HepG2 (cell line): ENCODE measurements around the gene STEAP1B. TPM values are rescaled to one million over a fixed set of nuclear protein-coding genes. Genes with fewer than 3 reads are reported as not detected.

Source experiments
- FLYWCH1 ChIP-seq: sonication (generic); formaldehyde crosslinking; IDR thresholded peaks from 2 replicates; pipeline ENCODE4 v1.8.1; 2023; ENCODE audit warnings: mild to moderate bottlenecking, missing genetic modification reagents
- NFATC3 ChIP-seq: sonication (generic); formaldehyde crosslinking; IDR thresholded peaks from 2 replicates; pipeline ENCODE4 v1.5.1; 2020; ENCODE audit warnings: mild to moderate bottlenecking, missing genetic modification reagents
- NKX3-1 ChIP-seq: sonication (generic); formaldehyde crosslinking; IDR thresholded peaks from 2 replicates; pipeline ENCODE4 v1.5.0; 2020; ENCODE audit warnings: missing genetic modification reagents
- RFX3 ChIP-seq: IDR thresholded peaks from 2 replicates; pipeline ENCODE4 v1.6.1; 2016; ENCODE audit warnings: missing biosample characterization, missing genetic modification reagents
- SOX6 ChIP-seq, 2 experiments: fragments of 450-650 bp in 1 of 2; sonication (generic) in 1 of 2; formaldehyde crosslinking in 1 of 2; IDR thresholded peaks; 2 replicates each; pipeline versions ENCODE4 v1.4.0 to v1.6.1; 2017 to 2020; ENCODE audit warnings: antibody characterized with exemption in 1 of 2, mild to moderate bottlenecking in 1 of 2, missing genetic modification reagents in 1 of 2
- ZNF12 ChIP-seq: sonication (generic); formaldehyde crosslinking; IDR thresholded peaks from 2 replicates; pipeline ENCODE4 v1.5.0; 2020; ENCODE audit warnings: missing genetic modification reagents
- ZNF124 ChIP-seq: sonication (generic); formaldehyde crosslinking; IDR thresholded peaks from 2 replicates; pipeline ENCODE4 v1.4.0; 2020; ENCODE audit warnings: missing genetic modification reagents
- ZSCAN9 ChIP-seq: IDR thresholded peaks from 2 replicates; pipeline ENCODE4 v1.6.1; 2016; ENCODE audit warnings: borderline replicate concordance
- polyA plus RNA-seq, 8 experiments: library from polyadenylated mRNA; depleted of rRNA in 3 of 8; stranded (reverse) in 7 of 8; unstranded in 1 of 8; fragments of >200 nt; fragmentation: Illumina TruSeq in 4 of 8; extraction: Trizol in 4 of 8; gene quantifications; 2 replicates each; pipeline versions ENCODE4 v1.2.1 to v1.2.3, GENCODE V29; 2011 to 2016; ENCODE audit warnings: low read depth in 4 of 8, missing spikeins in 1 of 8, mixed read lengths in 1 of 8; ENCODE audit not compliant: insufficient read depth in 1 of 8
- total RNA-seq, 5 experiments: library from RNA; depleted of rRNA; stranded (reverse); fragments of >200 nt; fragmentation: Illumina TruSeq; extraction: Trizol; gene quantifications; 2 replicates each; pipeline ENCODE4 v1.2.3, GENCODE V29; 2016; ENCODE audit warnings: low read depth in 1 of 5
- TF ChIP-seq, protein P1 (sequence below), 2 experiments: sonication (generic) in 1 of 2; formaldehyde crosslinking in 1 of 2; IDR thresholded peaks; 2 replicates each; pipeline versions ENCODE4 v1.5.1 to v1.6.1; 2011 to 2020; ENCODE audit warnings: borderline replicate concordance in 1 of 2, low read depth in 1 of 2, low read length in 1 of 2, mild to moderate bottlenecking in 1 of 2, missing genetic modification reagents in 1 of 2, moderate library complexity in 1 of 2
- TF ChIP-seq, protein P2 (sequence below): sonication (generic); formaldehyde crosslinking; IDR thresholded peaks from 2 replicates; pipeline ENCODE4 v1.5.0; 2020; ENCODE audit warnings: missing genetic modification reagents, mild to moderate bottlenecking, borderline replicate concordance
- TF ChIP-seq, protein P3 (sequence below), 2 experiments: sonication (generic) in 1 of 2; formaldehyde crosslinking in 1 of 2; IDR thresholded peaks; 2 replicates each; pipeline versions ENCODE4 v1.4.0 to v1.6.1; 2016 to 2020; ENCODE audit warnings: borderline replicate concordance in 1 of 2, low read depth in 1 of 2, mild to moderate bottlenecking in 1 of 2, missing genetic modification reagents in 1 of 2
- TF ChIP-seq, protein P4 (sequence below): sonication (generic); formaldehyde crosslinking; IDR thresholded peaks from 2 replicates; pipeline ENCODE4 v1.4.0; 2020; ENCODE audit warnings: low read depth, missing genetic modification reagents
- TF ChIP-seq, protein P5 (sequence below): sonication (generic); formaldehyde crosslinking; IDR thresholded peaks from 2 replicates; pipeline ENCODE4 v1.4.0; 2020; ENCODE audit warnings: missing genetic modification reagents, borderline replicate concordance

The STEAP1B gene
- total and polyA plus RNA-seq, 2 of the 13 experiments (the other 11 are each of a cell fraction or from before 2014, with no cell fraction given), result not detected

GRCh38 chr7:22488643-22489462, 11.1 kb downstream of the STEAP1B start (continued):
- TF ChIP-seq RFX3 (CRISPR knock-in tag) (0 out of 2 replicates have a peak, but pooled peaks have one; percentile 19), NKX3-1 (CRISPR knock-in tag) (no peak), ZNF124 (CRISPR knock-in tag) (0 out of 2 replicates have a peak, but pooled peaks have one; percentile 28), ZSCAN9 (CRISPR knock-in tag) (0 out of 2 replicates have a peak, but pooled peaks have one; percentile 22), ZNF12 (CRISPR knock-in tag) (no peak), FLYWCH1 (CRISPR knock-in tag) (no peak), SOX6 (IDR thresholded peaks at IDR 0.05) (no peak), SOX6 (CRISPR knock-in tag; IDR thresholded peaks at IDR 0.05) (no peak), NFATC3 (CRISPR knock-in tag) (0 out of 2 replicates have a peak, but pooled peaks have one; percentile 30)
- TF ChIP-seq, protein P1, sequence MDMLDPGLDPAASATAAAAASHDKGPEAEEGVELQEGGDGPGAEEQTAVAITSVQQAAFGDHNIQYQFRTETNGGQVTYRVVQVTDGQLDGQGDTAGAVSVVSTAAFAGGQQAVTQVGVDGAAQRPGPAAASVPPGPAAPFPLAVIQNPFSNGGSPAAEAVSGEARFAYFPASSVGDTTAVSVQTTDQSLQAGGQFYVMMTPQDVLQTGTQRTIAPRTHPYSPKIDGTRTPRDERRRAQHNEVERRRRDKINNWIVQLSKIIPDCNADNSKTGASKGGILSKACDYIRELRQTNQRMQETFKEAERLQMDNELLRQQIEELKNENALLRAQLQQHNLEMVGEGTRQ (IDR thresholded peaks at IDR 0.05; ENCODE audit: low read depth, low read length), result peak; percentile 46; the same call in 1 of the 2 replicates
- TF ChIP-seq, protein P1 (CRISPR knock-in tag; IDR thresholded peaks at IDR 0.05; ENCODE audit: borderline replicate concordance), result peak; percentile 79; the same call in 1 of the 2 replicates
- TF ChIP-seq, protein P2, sequence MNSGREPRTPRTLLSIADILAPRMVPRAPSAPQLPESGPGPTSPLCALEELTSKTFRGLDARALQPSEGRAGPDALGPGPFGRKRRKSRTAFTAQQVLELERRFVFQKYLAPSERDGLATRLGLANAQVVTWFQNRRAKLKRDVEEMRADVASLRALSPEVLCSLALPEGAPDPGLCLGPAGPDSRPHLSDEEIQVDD (CRISPR knock-in tag), result no peak
- TF ChIP-seq, protein P3, sequence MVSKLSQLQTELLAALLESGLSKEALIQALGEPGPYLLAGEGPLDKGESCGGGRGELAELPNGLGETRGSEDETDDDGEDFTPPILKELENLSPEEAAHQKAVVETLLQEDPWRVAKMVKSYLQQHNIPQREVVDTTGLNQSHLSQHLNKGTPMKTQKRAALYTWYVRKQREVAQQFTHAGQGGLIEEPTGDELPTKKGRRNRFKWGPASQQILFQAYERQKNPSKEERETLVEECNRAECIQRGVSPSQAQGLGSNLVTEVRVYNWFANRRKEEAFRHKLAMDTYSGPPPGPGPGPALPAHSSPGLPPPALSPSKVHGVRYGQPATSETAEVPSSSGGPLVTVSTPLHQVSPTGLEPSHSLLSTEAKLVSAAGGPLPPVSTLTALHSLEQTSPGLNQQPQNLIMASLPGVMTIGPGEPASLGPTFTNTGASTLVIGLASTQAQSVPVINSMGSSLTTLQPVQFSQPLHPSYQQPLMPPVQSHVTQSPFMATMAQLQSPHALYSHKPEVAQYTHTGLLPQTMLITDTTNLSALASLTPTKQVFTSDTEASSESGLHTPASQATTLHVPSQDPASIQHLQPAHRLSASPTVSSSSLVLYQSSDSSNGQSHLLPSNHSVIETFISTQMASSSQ (IDR thresholded peaks at IDR 0.05; ENCODE audit: low read depth), result no peak
- TF ChIP-seq, protein P3 (CRISPR knock-in tag; IDR thresholded peaks at IDR 0.05; ENCODE audit: borderline replicate concordance), result no peak
- TF ChIP-seq, protein P4, sequence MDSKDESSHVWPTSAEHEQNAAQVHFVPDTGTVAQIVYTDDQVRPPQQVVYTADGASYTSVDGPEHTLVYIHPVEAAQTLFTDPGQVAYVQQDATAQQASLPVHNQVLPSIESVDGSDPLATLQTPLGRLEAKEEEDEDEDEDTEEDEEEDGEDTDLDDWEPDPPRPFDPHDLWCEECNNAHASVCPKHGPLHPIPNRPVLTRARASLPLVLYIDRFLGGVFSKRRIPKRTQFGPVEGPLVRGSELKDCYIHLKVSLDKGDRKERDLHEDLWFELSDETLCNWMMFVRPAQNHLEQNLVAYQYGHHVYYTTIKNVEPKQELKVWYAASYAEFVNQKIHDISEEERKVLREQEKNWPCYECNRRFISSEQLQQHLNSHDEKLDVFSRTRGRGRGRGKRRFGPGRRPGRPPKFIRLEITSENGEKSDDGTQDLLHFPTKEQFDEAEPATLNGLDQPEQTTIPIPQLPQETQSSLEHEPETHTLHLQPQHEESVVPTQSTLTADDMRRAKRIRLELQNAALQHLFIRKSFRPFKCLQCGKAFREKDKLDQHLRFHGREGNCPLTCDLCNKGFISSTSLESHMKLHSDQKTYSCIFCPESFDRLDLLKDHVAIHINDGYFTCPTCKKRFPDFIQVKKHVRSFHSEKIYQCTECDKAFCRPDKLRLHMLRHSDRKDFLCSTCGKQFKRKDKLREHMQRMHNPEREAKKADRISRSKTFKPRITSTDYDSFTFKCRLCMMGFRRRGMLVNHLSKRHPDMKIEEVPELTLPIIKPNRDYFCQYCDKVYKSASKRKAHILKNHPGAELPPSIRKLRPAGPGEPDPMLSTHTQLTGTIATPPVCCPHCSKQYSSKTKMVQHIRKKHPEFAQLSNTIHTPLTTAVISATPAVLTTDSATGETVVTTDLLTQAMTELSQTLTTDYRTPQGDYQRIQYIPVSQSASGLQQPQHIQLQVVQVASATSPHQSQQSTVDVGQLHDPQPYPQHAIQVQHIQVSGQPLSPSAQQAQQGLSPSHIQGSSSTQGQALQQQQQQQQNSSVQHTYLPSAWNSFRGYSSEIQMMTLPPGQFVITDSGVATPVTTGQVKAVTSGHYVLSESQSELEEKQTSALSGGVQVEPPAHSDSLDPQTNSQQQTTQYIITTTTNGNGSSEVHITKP (CRISPR knock-in tag), result no peak
- TF ChIP-seq, protein P5, sequence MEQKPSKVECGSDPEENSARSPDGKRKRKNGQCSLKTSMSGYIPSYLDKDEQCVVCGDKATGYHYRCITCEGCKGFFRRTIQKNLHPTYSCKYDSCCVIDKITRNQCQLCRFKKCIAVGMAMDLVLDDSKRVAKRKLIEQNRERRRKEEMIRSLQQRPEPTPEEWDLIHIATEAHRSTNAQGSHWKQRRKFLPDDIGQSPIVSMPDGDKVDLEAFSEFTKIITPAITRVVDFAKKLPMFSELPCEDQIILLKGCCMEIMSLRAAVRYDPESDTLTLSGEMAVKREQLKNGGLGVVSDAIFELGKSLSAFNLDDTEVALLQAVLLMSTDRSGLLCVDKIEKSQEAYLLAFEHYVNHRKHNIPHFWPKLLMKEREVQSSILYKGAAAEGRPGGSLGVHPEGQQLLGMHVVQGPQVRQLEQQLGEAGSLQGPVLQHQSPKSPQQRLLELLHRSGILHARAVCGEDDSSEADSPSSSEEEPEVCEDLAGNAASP (CRISPR knock-in tag), result 0 out of 2 replicates have a peak, but pooled peaks have one; percentile 14
